Neural cell (in vitro differentiated cells): ENCODE results near the gene PIGZ. TPM values are rescaled to one million over a fixed set of nuclear protein-coding genes. Genes with fewer than 3 reads are reported as not detected.
"Not testable (repeated sequence)": the region's sequence is repeated elsewhere in the genome, so short reads cannot be mapped to it uniquely, and the experiment has no call there.

ENCODE experiments used
- H2AFZ ChIP-seq: fragments of 200-600, 300-800 bp; sonication (generic), shearing (Covaris generic); 2 replicates; pipeline ENCODE4 v1.6.0; 2014; ENCODE audit warnings: low read depth, mild to moderate bottlenecking, antibody characterized with exemption, low read length, moderate library complexity
- H3F3A ChIP-seq: fragments of 200-600 bp; shearing (Covaris generic); 2 replicates; pipeline ENCODE4 v1.6.1; 2016; ENCODE audit warnings: mild to moderate bottlenecking, moderate library complexity, mixed read lengths, antibody characterized with exemption, low read length; ENCODE audit not compliant: insufficient read depth, poor library complexity, severe bottlenecking
- H3K27ac ChIP-seq: fragments of 200-600, 300-800 bp; sonication (generic), shearing (Covaris generic); 2 replicates; pipeline ENCODE4 v1.5.1; 2014; ENCODE audit warnings: mild to moderate bottlenecking, low read length, moderate library complexity
- H3K27me3 ChIP-seq: fragments of 300-800, 200-600 bp; sonication (generic), shearing (Covaris generic); 2 replicates; pipeline ENCODE4 v1.6.0; 2014; ENCODE audit warnings: mild to moderate bottlenecking, low read depth, low read length, moderate library complexity; ENCODE audit not compliant: insufficient read depth
- H3K36me3 ChIP-seq: fragments of 300-800, 200-600 bp; sonication (generic), shearing (Covaris generic); 2 replicates; pipeline ENCODE4 v1.5.1; 2014; ENCODE audit warnings: mild to moderate bottlenecking, antibody characterized with exemption, low read length, moderate library complexity; ENCODE audit not compliant: insufficient read depth
- H3K4me2 ChIP-seq: fragments of 300-800, 200-600 bp; sonication (generic), shearing (Covaris generic); 2 replicates; pipeline ENCODE4 v1.6.0; 2014; ENCODE audit warnings: mild to moderate bottlenecking, low read length
- H3K4me3 ChIP-seq: fragments of 300-800, 200-600 bp; sonication (generic), shearing (Covaris generic); 2 replicates; pipeline ENCODE4 v1.5.1; 2014; ENCODE audit warnings: mild to moderate bottlenecking, low read length, moderate library complexity
- H3K79me2 ChIP-seq: fragments of 200-600 bp; shearing (Covaris generic); replicated peaks from 2 replicates; pipeline ENCODE4 v1.6.0; 2014; ENCODE audit warnings: mild to moderate bottlenecking, low read length, moderate library complexity; ENCODE audit not compliant: insufficient read depth
- H3K9ac ChIP-seq: fragments of 300-800, 200-600 bp; sonication (generic), shearing (Covaris generic); 2 replicates; pipeline ENCODE4 v1.6.1; 2016; ENCODE audit warnings: mild to moderate bottlenecking, low read length, mixed read lengths
- H3K9me2 ChIP-seq: fragments of 200-600 bp; shearing (Covaris generic); 2 replicates; pipeline ENCODE4 v1.6.1; 2016; ENCODE audit warnings: mild to moderate bottlenecking, low read length, mixed read lengths; ENCODE audit not compliant: insufficient read depth
- H3K9me3 ChIP-seq: fragments of 200-600, 300-800 bp; sonication (generic), shearing (Covaris generic); 2 replicates; pipeline ENCODE4 v1.6.1; 2016; ENCODE audit warnings: mild to moderate bottlenecking, mixed run types, low read length, moderate library complexity, mixed read lengths
- H4K20me1 ChIP-seq: fragments of 200-600 bp; shearing (Covaris generic); 2 replicates; pipeline ENCODE4 v1.6.1; 2016; ENCODE audit warnings: mild to moderate bottlenecking, mixed run types; ENCODE audit not compliant: insufficient read depth
- CTCF ChIP-seq: fragments of 450-650 bp; IDR thresholded peaks from 2 replicates; pipeline ENCODE4 v1.5.1; 2014; ENCODE audit warnings: antibody characterized with exemption, mild to moderate bottlenecking, moderate library complexity; ENCODE audit not compliant: poor library complexity, severe bottlenecking
- EP300 ChIP-seq: fragments of 450-650 bp; conservative IDR thresholded peaks from 2 replicates; pipeline ENCODE4 v1.6.1; 2014; ENCODE audit warnings: antibody characterized with exemption, mild to moderate bottlenecking, moderate library complexity; ENCODE audit not compliant: poor library complexity, severe bottlenecking
- EZH2 ChIP-seq: fragments of 200-600, 300-800 bp; shearing (Covaris generic), sonication (generic); IDR thresholded peaks from 2 replicates; pipeline ENCODE4 v1.6.1; 2014; ENCODE audit warnings: antibody characterized with exemption, low read length, borderline replicate concordance, mild to moderate bottlenecking; ENCODE audit not compliant: insufficient read depth, poor library complexity, severe bottlenecking
- MXI1 ChIP-seq: fragments of 450-650 bp; conservative IDR thresholded peaks from 2 replicates; pipeline ENCODE4 v1.6.1; 2014; ENCODE audit warnings: antibody characterized with exemption, mild to moderate bottlenecking; ENCODE audit not compliant: poor library complexity, severe bottlenecking
- POLR2AphosphoS5 ChIP-seq: IDR thresholded peaks from 2 replicates; pipeline ENCODE4 v1.6.1; 2012
- RAD21 ChIP-seq: fragments of 450-650 bp; conservative IDR thresholded peaks from 2 replicates; pipeline ENCODE4 v1.6.1; 2014; ENCODE audit warnings: antibody characterized with exemption, mild to moderate bottlenecking, moderate library complexity
- REST ChIP-seq: IDR thresholded peaks from 2 replicates; pipeline ENCODE4 v1.6.1; 2012; ENCODE audit warnings: borderline replicate concordance
- SMC3 ChIP-seq: fragments of 450-650 bp; conservative IDR thresholded peaks from 2 replicates; pipeline ENCODE4 v1.6.1; 2014; ENCODE audit warnings: antibody characterized with exemption, mild to moderate bottlenecking, moderate library complexity; ENCODE audit not compliant: poor library complexity
- TAF1 ChIP-seq: IDR thresholded peaks from 2 replicates; pipeline ENCODE4 v1.6.1; 2012; ENCODE audit warnings: low read depth
- polyA plus RNA-seq: library from polyadenylated mRNA; depleted of rRNA; stranded (reverse); fragments of >200 nt; gene quantifications from 2 replicates; pipeline ENCODE4 v1.2.3, GENCODE V29; 2014

The PIGZ gene
- polyA plus RNA-seq, 1 donor from 2014 or later = 6.5 TPM

- Histone ChIP-seq H3K79me2 (peaks cover 10% of the 10 kb centered on the region), H2AFZ (no peak overlapping the region), H3K4me2 (no peak overlapping the region), H3K27me3 (no peaks in the 10 kb centered on the region), H3K9me3 (no peaks in the 10 kb centered on the region), H3F3A (no peaks in the 10 kb centered on the region), H3K9me2 (no peaks in the 10 kb centered on the region), H3K4me3 (no peak overlapping the region), H4K20me1 (no peaks in the 10 kb centered on the region), H3K9ac (no peak overlapping the region), H3K36me3 (no peaks in the 10 kb centered on the region), H3K27ac (no peak overlapping the region)
- no peak for TF ChIP-seq EZH2
- no peak for TF ChIP-seq MXI1
- TF ChIP-seq TAF1 = no peak
- no peak for TF ChIP-seq EP300
- no peak for TF ChIP-seq RAD21
- no peak for TF ChIP-seq POLR2AphosphoS5
- no peak for TF ChIP-seq REST
- no peak for TF ChIP-seq SMC3
- TF ChIP-seq CTCF = no peak
Observed at GRCh38 chr3:196947136-196947859, 21.3 kb downstream of the PIGZ start.

GRCh38 chr3:196944037-196944790 is 24.4 kb downstream of the PIGZ start:
- not testable (repeated sequence) for H3F3A ChIP-seq, H3K27me3 ChIP-seq, H3K9me3 ChIP-seq, H3K27ac ChIP-seq, H3K9me2 ChIP-seq, H4K20me1 ChIP-seq, H3K36me3 ChIP-seq, H2AFZ ChIP-seq, H3K9ac ChIP-seq
- Histone ChIP-seq H3K4me3 (peak overlapping the region; percentile 96), H3K79me2 (peaks cover 25% of the 10 kb centered on the region), H3K4me2 (peak overlapping the region; percentile 35)
